GM21528 (cell line): ENCODE measurements around the gene GABRD.

ENCODE experiments used
- ATAC-seq: cut with Tn5 transposase; IDR thresholded peaks from one replicate; pipeline ENCODE4 v1.9.1; 2021; ENCODE audit warnings: mild to moderate bottlenecking, moderate library complexity; ENCODE audit not compliant: unreplicated experiment, low FRiP score

Gene GABRD

GRCh38 chr1:2072109-2072806 lies 53.1 kb downstream of the GABRD start:
- no peak for ATAC-seq

GRCh38 chr1:2072891-2073290 lies 53.7 kb downstream of the GABRD start:
- no peak for ATAC-seq

GRCh38 chr1:2073382-2074230 lies 54.5 kb downstream of the GABRD start:
- no peak for ATAC-seq

- ATAC-seq: no peak
These were observed 55.3 kb downstream of the GABRD start for GRCh38 chr1:2074396-2074795.

- no peak for ATAC-seq
These were observed 56.0 kb downstream of the GABRD start for GRCh38 chr1:2074944-2075740.

DNA sequence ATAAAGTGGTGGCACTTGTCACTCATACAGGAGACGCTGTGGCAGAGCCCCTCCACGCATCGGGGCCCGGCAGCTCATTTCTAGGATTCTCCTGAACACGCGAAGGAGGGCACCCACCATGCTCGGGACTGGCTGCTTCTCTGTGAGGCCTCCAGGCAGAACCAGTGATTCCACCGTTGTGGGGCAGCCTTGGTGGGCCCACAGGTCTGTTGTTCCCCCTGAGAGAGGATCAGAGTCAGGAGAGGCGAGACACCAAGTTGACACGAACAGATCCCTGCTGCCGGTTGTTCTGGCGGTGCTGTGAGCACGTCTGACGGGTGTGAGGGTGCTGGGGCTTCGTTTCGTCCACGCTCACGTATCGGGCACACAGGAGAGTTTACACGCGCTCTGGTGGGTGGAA lies 57.7 kb downstream of the GABRD start:
- ATAC-seq: no peak

DNA sequence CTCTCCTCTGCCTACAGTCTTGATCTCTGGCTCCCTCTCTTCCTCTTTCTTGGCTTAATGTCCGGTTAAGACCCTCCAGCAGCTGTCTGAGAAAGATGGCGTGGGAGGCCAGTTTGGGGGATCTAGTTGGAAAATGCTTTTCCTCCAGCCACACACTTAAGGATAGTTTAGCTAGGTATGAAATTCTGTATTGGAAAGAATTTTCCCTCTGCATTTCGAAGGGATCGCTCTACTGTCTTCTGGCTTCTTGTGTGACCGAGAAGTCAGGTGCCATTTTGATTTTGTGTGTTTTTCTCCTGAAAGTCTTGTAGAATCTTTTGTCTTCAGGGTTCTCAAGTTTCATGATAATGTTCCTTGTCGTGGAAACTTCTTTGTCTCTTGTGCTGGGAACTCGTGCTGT lies 59.0 kb downstream of the GABRD start:
- no peak for ATAC-seq

DNA sequence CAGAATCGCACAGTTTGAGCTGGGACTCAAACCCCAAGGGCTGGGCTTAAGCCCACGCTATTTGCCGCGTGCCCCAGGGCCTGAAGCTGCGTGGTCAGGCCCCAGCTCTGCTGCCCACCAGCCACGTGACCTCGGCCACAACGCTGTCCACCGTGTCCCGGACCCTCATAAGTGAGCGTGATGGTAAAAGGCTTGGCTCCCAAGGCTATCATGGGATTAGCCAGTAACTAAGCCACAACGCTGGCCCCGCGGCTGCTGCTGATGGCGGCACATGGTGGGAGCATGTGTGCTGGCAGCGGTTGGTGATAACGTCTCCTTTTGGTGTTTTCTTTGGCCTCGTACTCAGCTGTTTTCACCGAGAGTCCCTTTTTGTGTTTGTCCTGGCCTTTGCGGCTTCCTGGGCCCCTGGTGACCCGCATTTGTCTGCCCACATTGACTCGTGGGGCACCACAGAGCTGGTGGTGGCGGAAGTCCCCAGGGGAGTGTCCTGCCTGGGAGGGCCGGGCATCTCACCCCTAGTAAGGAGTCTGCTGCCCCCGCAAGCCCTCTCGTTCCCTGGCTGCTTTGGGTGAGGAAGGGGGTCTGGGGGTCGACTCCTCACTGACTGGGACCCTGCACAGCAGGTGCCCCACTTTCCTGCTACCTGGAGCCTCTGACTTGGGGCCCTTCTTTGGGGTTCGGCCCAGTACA lies 60.4 kb downstream of the GABRD start:
- ATAC-seq: no peak

- no peak for ATAC-seq
These were observed 61.0 kb downstream of the GABRD start for GRCh38 chr1:2080140-2080539.
